Endodermal cell (in vitro differentiated cells): Measurements from ENCODE around the gene PDK2. TPM values are rescaled to one million over a fixed set of nuclear protein-coding genes. Genes with fewer than 3 reads are reported as not detected.

Source experiments
- DNase-seq: peaks from one replicate; pipeline ENCODE4 v3.0.0-alpha.2; 2017
- H3K27ac ChIP-seq: 2 replicates; pipeline ENCODE4 v1.5.1; 2013; ENCODE audit warnings: mild to moderate bottlenecking, low read depth, low read length, moderate library complexity
- H3K27me3 ChIP-seq: 2 replicates; pipeline ENCODE4 v1.6.1; 2013; ENCODE audit warnings: mild to moderate bottlenecking, low read length, moderate library complexity; ENCODE audit not compliant: insufficient read depth, control insufficient read depth, poor library complexity, severe bottlenecking
- H3K36me3 ChIP-seq: 2 replicates; pipeline ENCODE4 v1.7.0; 2013; ENCODE audit warnings: mild to moderate bottlenecking, low read length, moderate library complexity; ENCODE audit not compliant: control insufficient read depth, insufficient read depth
- H3K4me1 ChIP-seq: one replicate; pipeline ENCODE4 v1.7.0; 2013; ENCODE audit warnings: low read length; ENCODE audit not compliant: control insufficient read depth, insufficient read depth
- H3K4me3 ChIP-seq: 2 replicates; pipeline ENCODE4 v1.5.1; 2013; ENCODE audit warnings: mild to moderate bottlenecking, low read length, moderate library complexity
- H3K9ac ChIP-seq: 2 replicates; pipeline ENCODE4 v1.6.1; 2013; ENCODE audit warnings: mild to moderate bottlenecking, low read length, moderate library complexity; ENCODE audit not compliant: poor library complexity, severe bottlenecking; ENCODE audit errors: extremely low read depth
- H3K9me3 ChIP-seq: 2 replicates; pipeline ENCODE4 v1.6.1; 2013; ENCODE audit warnings: mild to moderate bottlenecking, low read length, moderate library complexity; ENCODE audit not compliant: control insufficient read depth
- H3K27ac Mint-ChIP-seq: 2 replicates; pipeline ENCODE4 v1.8.0; 2020; ENCODE audit warnings: mixed read lengths
- H3K27me3 Mint-ChIP-seq: 2 replicates; pipeline ENCODE4 v1.8.0; 2021; ENCODE audit warnings: mild to moderate bottlenecking, mixed read lengths; ENCODE audit not compliant: insufficient read depth
- H3K36me3 Mint-ChIP-seq: 2 replicates; pipeline ENCODE4 v1.8.0; 2020; ENCODE audit warnings: low read depth, mixed read lengths
- H3K4me1 Mint-ChIP-seq: 2 replicates; pipeline ENCODE4 v1.8.0; 2020; ENCODE audit warnings: mixed read lengths
- H3K4me3 Mint-ChIP-seq: 2 replicates; pipeline ENCODE4 v1.8.0; 2020; ENCODE audit warnings: mild to moderate bottlenecking, moderate library complexity, mixed read lengths
- H3K9me3 Mint-ChIP-seq: 2 replicates; pipeline ENCODE4 v1.8.0; 2020; ENCODE audit warnings: mild to moderate bottlenecking, mixed read lengths
- CTCF ChIP-seq: fragments of 200-600 bp; sonication (generic); conservative IDR thresholded peaks from 2 replicates; pipeline ENCODE4 v1.5.0; 2021; ENCODE audit warnings: antibody characterized with exemption, mild to moderate bottlenecking
- WGBS, 2 experiments: methylation state at CpG; one replicate each; pipeline versions ENCODE4 v1.1.5 to v1.1.7; 2013; ENCODE audit warnings: missing lambda C conversion rate in 2 of 2, mixed read lengths in 1 of 2; ENCODE audit not compliant: insufficient coverage in 1 of 2, insufficient read length in 1 of 2; 5-methylcytosine and 5-hydroxymethylcytosine counted together
- total RNA-seq, 2 donors: library from RNA; stranded (reverse); fragmentation: NEBNext Ultra II Directional in 1 of 2; extraction: Animal tissue kit (Norgen Biotek cat#: 25700) in 1 of 2; gene quantifications; 2 replicates in 1 of 2; 3 replicates in 1 of 2; pipeline ENCODE4 v1.2.1, GENCODE V29; 2021

The PDK2 gene
- total RNA-seq, 2 donors from 2014 or later = 23.0 to 24.2 TPM

DNA sequence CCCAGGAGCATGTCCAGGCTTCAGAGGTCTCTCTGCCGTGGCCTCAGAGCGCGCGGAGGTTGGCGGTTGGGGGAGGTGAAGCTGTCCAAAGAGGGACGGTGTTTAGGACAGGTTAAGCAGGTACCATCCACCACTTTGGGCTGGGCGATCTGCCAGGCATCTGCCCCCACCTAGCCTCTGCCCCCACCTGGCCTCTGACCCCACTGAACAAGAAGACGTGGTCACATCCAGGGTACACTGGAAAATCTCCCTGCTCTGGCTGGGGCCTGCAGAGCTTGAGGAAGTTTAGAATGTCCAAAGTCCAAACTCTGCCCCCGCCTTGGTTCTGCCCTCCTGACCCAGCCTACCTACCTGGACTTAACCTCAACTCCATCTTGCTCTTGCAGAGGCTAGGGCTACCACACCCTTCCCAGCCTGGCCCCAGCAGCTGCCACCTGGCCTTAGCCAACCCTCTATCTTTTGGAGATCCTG, 37.6 kb upstream of the PDK2 start:
- Mint-ChIP-seq H3K27me3 (peaks cover 38% of the 10 kb centered on the region), H3K36me3 (no peaks in the 10 kb centered on the region), H3K4me1 (peaks cover 34% of the 10 kb centered on the region), H3K9me3 (no peaks in the 10 kb centered on the region), H3K27ac (no peak overlapping the region), H3K4me3 (peak overlapping the region; percentile 68)
- no peak for TF ChIP-seq CTCF
- DNase-seq = peak; percentile 51
- H3K9ac ChIP-seq = no peak overlapping the region
- peak overlapping the region; percentile 84 for H3K4me3 ChIP-seq
- peaks cover 12% of the 10 kb centered on the region for H3K4me1 ChIP-seq
- 93% methylated on average over 9 of the region's 9 CpGs for WGBS, 2 experiments
- H3K27ac ChIP-seq = no peak overlapping the region
- peaks cover 31% of the 10 kb centered on the region for H3K27me3 ChIP-seq
- H3K36me3 ChIP-seq = no peaks in the 10 kb centered on the region
- no peaks in the 10 kb centered on the region for H3K9me3 ChIP-seq

DNA sequence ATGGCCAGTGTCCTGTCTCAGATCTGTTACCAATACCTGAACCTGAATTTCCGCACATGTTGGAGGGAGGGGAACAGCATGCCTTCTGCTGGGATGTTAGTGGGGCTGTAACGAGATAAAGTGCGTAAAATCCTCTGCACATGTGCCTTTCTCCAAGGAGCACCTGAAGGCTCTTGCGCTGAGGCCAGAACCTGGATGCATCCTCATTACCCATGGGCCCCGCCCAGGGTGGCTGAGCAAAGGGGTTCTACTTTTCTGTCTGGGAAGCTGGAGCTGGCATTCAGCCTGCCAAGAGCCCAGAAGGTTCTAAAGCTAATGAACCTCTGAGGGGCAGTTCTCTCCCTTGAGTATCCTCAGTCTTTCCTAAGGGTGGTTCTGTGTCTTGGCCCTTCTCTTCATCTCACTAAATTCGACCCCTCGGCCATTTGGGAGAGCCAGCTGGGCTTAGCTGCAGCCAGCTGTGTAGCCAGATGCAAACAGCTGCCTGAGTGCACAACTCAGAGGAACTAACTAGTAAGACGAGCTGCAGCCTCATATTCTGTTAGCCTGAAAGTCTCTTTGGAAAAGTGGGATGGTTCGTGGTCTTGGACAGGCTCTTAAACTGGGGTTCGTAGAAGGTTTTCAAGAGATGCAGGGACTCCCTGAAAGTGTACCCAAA, 36.7 kb upstream of the PDK2 start:
- no peak overlapping the region for H3K9ac ChIP-seq
- H3K27ac ChIP-seq = no peak overlapping the region
- whole genome bisulfite sequencing, 2 experiments = 91 to 96% methylated on average over 7 to 10 of the region's 10 CpGs
- H3K4me1 ChIP-seq = peaks cover 4% of the 10 kb centered on the region
- TF ChIP-seq CTCF = no peak
- H3K4me3 ChIP-seq = no peak overlapping the region
- H3K27me3 ChIP-seq = peaks cover 31% of the 10 kb centered on the region
- Mint-ChIP-seq H3K4me3 (no peak overlapping the region), H3K4me1 (peaks cover 25% of the 10 kb centered on the region), H3K27ac (no peak overlapping the region), H3K9me3 (no peaks in the 10 kb centered on the region), H3K27me3 (peaks cover 45% of the 10 kb centered on the region), H3K36me3 (no peaks in the 10 kb centered on the region)
- peak; percentile 44 for DNase-seq
- H3K9me3 ChIP-seq = no peaks in the 10 kb centered on the region
- no peaks in the 10 kb centered on the region for H3K36me3 ChIP-seq

DNA sequence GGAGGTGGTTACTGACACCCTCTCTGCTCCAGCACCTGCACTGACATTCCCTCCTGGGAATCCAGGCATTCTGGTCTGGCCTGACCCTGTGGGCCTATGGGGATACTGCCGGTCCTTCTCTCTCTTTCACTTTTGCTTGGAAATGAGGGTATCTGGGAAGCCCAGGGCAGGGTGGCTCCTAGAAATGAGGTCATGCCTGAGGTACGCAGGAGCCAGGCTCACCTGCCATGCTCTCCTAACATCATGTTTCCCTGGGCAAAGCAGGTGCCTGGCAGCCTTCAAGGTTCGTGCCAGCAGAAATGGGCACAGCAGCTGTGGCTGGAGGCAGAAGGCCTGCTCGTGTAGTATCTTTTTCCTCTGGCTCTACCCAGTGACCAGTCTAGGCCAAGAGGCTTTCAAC, 35.9 kb upstream of the PDK2 start:
- TF ChIP-seq CTCF = no peak
- Histone ChIP-seq H3K4me3 (no peak overlapping the region), H3K27me3 (peaks cover 31% of the 10 kb centered on the region), H3K4me1 (no peaks in the 10 kb centered on the region), H3K9me3 (no peaks in the 10 kb centered on the region), H3K9ac (no peak overlapping the region), H3K27ac (no peak overlapping the region), H3K36me3 (no peaks in the 10 kb centered on the region)
- H3K27me3 Mint-ChIP-seq = peaks cover 53% of the 10 kb centered on the region
- peak; percentile 70 for DNase-seq
- no peak overlapping the region for H3K27ac Mint-ChIP-seq
- H3K4me1 Mint-ChIP-seq = peaks cover 17% of the 10 kb centered on the region
- H3K36me3 Mint-ChIP-seq = no peaks in the 10 kb centered on the region
- no peak overlapping the region for H3K4me3 Mint-ChIP-seq
- no peaks in the 10 kb centered on the region for H3K9me3 Mint-ChIP-seq
- WGBS, 2 experiments = 0 to 65% methylated on average over 1 to 4 of the region's 4 CpGs
